Middle frontal gyrus (tissue), 1 donor: ENCODE results near the gene CCDC154.
"Not testable (repeated sequence)": the region's sequence is repeated elsewhere in the genome, so short reads cannot be mapped to it uniquely, and the experiment has no call there.

Experiments used
- DNase-seq: peaks from one replicate; pipeline ENCODE4 v3.0.0-alpha.2; 2015; ENCODE audit warnings: low spot score; ENCODE audit errors: extremely low spot score

CCDC154 gene

DNA sequence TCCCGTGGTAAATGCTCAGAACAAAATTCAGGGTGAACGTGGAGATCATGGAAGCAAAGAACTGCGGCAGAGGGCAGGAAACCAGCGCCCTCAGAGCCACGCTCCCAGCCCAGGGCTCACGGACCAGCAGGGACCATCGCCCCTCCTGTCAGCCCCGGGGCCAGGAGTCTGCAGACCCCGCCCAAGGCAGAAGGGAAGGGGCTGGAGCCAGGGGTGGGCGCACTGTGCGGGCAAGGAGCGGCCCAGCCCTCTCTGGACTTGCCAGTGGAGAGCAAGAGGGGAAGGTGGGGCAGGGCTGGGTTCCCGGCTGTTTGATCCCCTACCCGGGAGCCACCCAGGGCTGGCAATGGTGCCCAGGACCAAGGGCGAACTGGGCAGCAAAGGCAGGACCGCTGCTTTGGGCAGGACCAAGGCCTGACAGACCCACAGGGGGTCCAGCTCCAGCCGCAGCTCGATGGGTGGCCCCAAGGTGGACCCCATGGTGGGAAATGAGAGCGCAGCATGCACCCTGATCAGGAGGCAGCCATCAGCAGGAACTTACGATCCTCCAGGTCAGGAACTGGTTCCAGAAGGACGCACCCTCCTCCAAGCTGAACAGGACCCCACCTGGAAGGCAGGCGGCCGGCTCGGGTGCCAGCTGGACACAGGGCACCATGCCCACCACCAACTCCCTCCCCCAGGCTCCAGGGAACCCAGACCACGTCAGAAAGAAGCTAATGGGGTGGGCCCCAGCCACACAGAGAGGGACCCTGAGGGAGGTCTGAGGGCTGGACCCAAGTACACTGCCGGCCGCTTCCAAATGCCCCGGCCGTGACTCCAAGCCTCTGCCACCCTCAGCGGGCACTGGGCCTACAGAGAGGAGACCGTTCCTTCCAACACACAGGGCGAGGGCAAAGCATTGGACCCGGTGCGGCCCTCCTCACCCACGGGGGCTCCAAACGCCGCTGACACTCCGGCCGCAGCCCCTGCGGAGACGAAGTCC is 11.1 kb upstream of the CCDC154 start:
- no peak for DNase-seq

DNA sequence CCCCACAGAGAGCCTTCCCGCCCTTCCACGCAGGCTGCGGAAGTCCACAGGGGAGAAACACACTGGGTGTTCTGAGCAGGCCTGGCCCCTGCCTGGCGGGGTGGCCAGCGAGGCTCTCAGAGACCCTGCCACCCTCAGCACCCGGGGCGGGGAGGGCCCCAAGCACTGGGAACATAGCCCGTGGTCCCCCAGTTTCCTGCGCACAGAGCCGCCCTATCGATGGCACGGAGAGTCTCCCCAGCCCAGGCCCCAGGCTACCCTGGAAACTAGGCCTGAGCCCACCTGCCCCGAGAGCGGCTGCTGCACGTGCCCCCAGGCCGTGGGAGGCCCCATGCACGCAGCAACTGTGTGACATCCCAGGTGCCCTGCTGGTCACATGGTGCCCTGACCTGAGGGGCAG is 10.2 kb upstream of the CCDC154 start:
- no peak for DNase-seq

DNA sequence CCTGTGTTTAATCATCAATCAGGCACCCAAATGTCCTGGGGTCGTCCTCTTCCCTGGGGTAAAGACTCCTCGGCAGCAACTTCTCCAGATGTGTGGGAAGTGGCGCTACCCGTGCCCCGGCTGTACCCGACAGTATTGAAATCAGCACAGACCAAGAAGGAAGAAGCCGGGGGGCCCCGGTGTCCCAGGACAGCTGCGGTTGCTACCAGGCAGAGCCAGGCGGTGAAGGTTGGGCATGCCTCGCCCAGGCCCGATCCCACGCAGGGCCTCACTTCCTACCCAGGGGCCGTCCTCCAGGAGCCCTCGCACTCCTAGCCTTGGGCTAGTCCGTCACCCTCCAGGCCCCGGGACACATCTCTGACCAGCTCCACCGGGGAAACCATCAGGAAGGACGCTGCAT is 9.0 kb upstream of the CCDC154 start:
- DNase-seq = no peak

- DNase-seq = no peak
Measured at GRCh38 chr16:1452530-1452929, 8.2 kb upstream of the CCDC154 start.

GRCh38 chr16:1451702-1452392 is 7.5 kb upstream of the CCDC154 start:
- DNase-seq = no peak

GRCh38 chr16:1450841-1451240 is 6.5 kb upstream of the CCDC154 start:
- DNase-seq = no peak

- DNase-seq = peak; percentile 3
Measured at GRCh38 chr16:1450218-1450617, 5.9 kb upstream of the CCDC154 start.

DNA sequence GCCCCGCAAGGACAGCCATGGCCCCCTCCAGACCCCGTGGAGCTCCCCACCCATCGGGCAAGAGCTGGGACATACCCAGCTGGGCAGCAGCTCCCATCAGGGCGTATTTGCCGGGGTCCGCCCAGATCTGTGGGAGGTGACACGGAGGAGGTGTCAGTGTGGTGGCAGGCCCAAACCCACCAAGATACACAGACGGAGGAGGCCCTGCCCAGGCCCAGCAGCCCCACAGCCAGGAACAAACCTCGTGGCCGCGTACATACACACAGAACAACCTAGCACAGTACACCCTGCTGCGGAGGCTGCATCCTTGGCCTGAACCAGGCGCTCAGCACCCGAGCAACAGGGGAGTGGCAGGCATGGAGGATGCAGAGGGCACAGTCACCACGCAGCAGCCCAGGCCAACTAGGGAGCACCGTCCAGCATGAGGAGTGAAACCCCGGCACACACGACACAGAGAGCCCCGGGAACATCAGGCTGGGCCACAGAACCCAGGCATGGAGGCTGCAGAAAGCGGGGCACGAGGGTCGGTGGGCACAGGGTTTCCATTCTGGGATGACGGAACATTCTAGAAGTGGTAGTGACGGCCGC is 4.9 kb upstream of the CCDC154 start:
- DNase-seq = no peak

GRCh38 chr16:1448536-1449116 is 4.3 kb upstream of the CCDC154 start:
- no peak for DNase-seq

- DNase-seq = no peak
Measured at GRCh38 chr16:1447965-1448364, 3.6 kb upstream of the CCDC154 start.

- no peak for DNase-seq
Measured at GRCh38 chr16:1446296-1447080, 2.1 kb upstream of the CCDC154 start.

DNA sequence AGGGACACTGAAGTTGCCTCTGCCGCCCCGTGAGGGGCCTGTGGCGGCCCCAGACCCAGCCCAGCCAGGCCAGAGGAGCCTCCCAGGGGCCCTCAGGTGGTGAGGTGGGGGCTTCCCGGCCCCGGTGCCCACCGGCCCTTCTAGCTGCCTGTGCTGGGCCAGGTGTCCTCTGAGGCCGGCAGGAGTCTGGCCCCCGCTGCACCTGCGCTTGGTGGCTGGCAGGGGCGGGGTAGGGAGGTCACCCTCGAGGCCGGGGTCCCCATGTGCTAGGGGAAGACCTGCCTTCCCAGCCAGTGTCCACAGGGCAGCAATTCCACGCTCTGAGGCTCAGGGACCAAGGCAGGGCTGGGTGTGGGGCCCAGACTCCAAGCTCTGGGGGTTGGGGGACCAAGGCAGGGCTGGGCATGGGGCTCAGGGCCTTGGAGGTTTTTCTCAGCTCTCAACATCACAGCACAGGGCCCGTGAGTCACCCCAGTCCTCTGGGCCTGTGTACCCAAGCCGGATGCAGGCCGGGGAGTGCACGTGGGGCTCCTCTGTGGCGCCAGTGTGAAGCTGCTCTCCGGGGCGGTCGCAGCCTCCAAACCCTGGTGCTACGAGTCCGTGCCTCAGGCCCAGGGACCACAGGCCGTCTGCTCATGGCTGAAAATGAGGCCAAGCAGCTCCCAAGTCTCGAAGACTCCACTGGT is 1.3 kb upstream of the CCDC154 start:
- DNase-seq = no peak

- DNase-seq = no peak
Measured at GRCh38 chr16:1444730-1445517, 568 bp upstream of the CCDC154 start.

GRCh38 chr16:1443403-1443973 is 868 bp downstream of the CCDC154 start:
- DNase-seq = no peak

GRCh38 chr16:1442697-1443096 is 1.7 kb downstream of the CCDC154 start:
- no peak for DNase-seq

GRCh38 chr16:1441391-1441829 is 2.9 kb downstream of the CCDC154 start:
- no peak for DNase-seq

DNA sequence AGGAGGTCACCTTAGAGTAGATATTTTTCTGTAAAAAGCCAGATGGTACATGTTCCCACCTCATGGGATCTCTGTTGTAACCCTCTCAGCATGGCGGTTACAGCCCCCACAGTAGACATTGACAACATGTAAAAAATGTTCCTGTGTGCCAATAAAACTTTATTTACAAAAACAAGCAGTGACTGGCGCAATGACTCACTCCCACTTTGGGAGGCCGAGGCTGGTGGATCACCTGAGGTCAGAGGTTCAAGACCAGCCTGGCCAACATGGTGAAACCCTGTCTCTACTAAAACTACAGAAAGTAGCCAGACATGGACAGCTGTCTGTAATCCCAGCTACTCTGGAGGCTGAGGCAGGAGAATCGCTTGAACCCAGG is 4.7 kb downstream of the CCDC154 start:
- not testable (repeated sequence) for DNase-seq

DNA sequence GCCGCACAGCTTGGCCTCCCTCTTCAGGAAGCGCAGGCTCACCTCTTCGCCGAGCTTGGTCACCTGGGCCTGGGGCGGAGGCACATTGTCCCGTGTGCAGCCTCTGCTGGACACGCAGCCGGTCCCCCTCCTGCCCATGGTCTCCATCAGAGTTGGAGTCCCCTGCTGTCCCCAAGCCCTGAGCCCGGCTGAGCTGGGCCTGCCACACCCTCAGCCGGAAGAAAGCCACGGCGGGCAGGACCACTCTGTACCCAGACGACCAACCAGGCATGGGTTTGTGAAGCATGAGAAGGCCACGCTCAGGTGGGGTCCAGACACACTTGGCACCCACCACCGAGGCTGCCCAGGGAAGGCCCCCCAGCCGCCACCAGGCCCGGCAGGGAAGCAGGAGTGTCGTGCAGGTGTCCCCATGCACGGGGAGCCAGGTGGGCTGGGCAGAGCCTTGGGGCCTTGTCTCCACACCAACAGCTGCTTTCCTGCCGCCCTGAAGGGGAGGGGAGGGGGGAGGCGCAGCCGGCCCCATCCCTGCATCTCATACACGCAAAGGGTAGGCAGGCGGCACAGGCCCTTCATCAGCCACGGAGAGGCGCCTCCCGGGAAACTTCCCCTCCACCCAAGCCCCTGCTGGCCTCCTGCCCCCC is 5.2 kb downstream of the CCDC154 start:
- no peak for DNase-seq
